Endodermal cell (in vitro differentiated cells): ENCODE results near the gene SSBP3. TPM values are rescaled to one million over a fixed set of nuclear protein-coding genes. Genes with fewer than 3 reads are reported as not detected.

ENCODE experiments used
- DNase-seq: peaks from one replicate; pipeline ENCODE4 v3.0.0-alpha.2; 2017
- H3K27ac ChIP-seq: 2 replicates; pipeline ENCODE4 v1.5.1; 2013; ENCODE audit warnings: mild to moderate bottlenecking, low read depth, low read length, moderate library complexity
- H3K27me3 ChIP-seq: 2 replicates; pipeline ENCODE4 v1.6.1; 2013; ENCODE audit warnings: mild to moderate bottlenecking, low read length, moderate library complexity; ENCODE audit not compliant: insufficient read depth, control insufficient read depth, poor library complexity, severe bottlenecking
- H3K36me3 ChIP-seq: 2 replicates; pipeline ENCODE4 v1.7.0; 2013; ENCODE audit warnings: mild to moderate bottlenecking, low read length, moderate library complexity; ENCODE audit not compliant: control insufficient read depth, insufficient read depth
- H3K4me1 ChIP-seq: one replicate; pipeline ENCODE4 v1.7.0; 2013; ENCODE audit warnings: low read length; ENCODE audit not compliant: control insufficient read depth, insufficient read depth
- H3K4me3 ChIP-seq: 2 replicates; pipeline ENCODE4 v1.5.1; 2013; ENCODE audit warnings: mild to moderate bottlenecking, low read length, moderate library complexity
- H3K9ac ChIP-seq: 2 replicates; pipeline ENCODE4 v1.6.1; 2013; ENCODE audit warnings: mild to moderate bottlenecking, low read length, moderate library complexity; ENCODE audit not compliant: poor library complexity, severe bottlenecking; ENCODE audit errors: extremely low read depth
- H3K9me3 ChIP-seq: 2 replicates; pipeline ENCODE4 v1.6.1; 2013; ENCODE audit warnings: mild to moderate bottlenecking, low read length, moderate library complexity; ENCODE audit not compliant: control insufficient read depth
- H3K27ac Mint-ChIP-seq: 2 replicates; pipeline ENCODE4 v1.8.0; 2020; ENCODE audit warnings: mixed read lengths
- H3K27me3 Mint-ChIP-seq: 2 replicates; pipeline ENCODE4 v1.8.0; 2021; ENCODE audit warnings: mild to moderate bottlenecking, mixed read lengths; ENCODE audit not compliant: insufficient read depth
- H3K36me3 Mint-ChIP-seq: 2 replicates; pipeline ENCODE4 v1.8.0; 2020; ENCODE audit warnings: low read depth, mixed read lengths
- H3K4me1 Mint-ChIP-seq: 2 replicates; pipeline ENCODE4 v1.8.0; 2020; ENCODE audit warnings: mixed read lengths
- H3K4me3 Mint-ChIP-seq: 2 replicates; pipeline ENCODE4 v1.8.0; 2020; ENCODE audit warnings: mild to moderate bottlenecking, moderate library complexity, mixed read lengths
- H3K9me3 Mint-ChIP-seq: 2 replicates; pipeline ENCODE4 v1.8.0; 2020; ENCODE audit warnings: mild to moderate bottlenecking, mixed read lengths
- CTCF ChIP-seq: fragments of 200-600 bp; sonication (generic); conservative IDR thresholded peaks from 2 replicates; pipeline ENCODE4 v1.5.0; 2021; ENCODE audit warnings: antibody characterized with exemption, mild to moderate bottlenecking
- WGBS, 2 experiments: methylation state at CpG; one replicate each; pipeline versions ENCODE4 v1.1.5 to v1.1.7; 2013; ENCODE audit warnings: missing lambda C conversion rate in 2 of 2, mixed read lengths in 1 of 2; ENCODE audit not compliant: insufficient coverage in 1 of 2, insufficient read length in 1 of 2; 5-methylcytosine and 5-hydroxymethylcytosine counted together
- total RNA-seq, 2 donors: library from RNA; stranded (reverse); fragmentation: NEBNext Ultra II Directional in 1 of 2; extraction: Animal tissue kit (Norgen Biotek cat#: 25700) in 1 of 2; gene quantifications; 2 replicates in 1 of 2; 3 replicates in 1 of 2; pipeline ENCODE4 v1.2.1, GENCODE V29; 2021

SSBP3 gene
- total RNA-seq, 2 donors from 2014 or later, result 342 TPM

- TF ChIP-seq CTCF, result no peak
- H3K36me3 Mint-ChIP-seq, result peaks cover 23% of the 10 kb centered on the region
- no peaks in the 10 kb centered on the region for H3K27me3 ChIP-seq
- peaks cover 47% of the 10 kb centered on the region for H3K36me3 ChIP-seq
- H3K4me3 ChIP-seq, result peak overlapping the region; percentile 5
- DNase-seq, result no peak
- peak overlapping the region; percentile 66 for H3K27ac Mint-ChIP-seq
- no peaks in the 10 kb centered on the region for H3K9me3 Mint-ChIP-seq
- peaks cover 51% of the 10 kb centered on the region for H3K4me1 ChIP-seq
- peaks cover 92% of the 10 kb centered on the region for H3K4me1 Mint-ChIP-seq
- peak overlapping the region; percentile 19 for H3K4me3 Mint-ChIP-seq
- no peak overlapping the region for H3K9ac ChIP-seq
- H3K27ac ChIP-seq, result no peak overlapping the region
- WGBS, 2 experiments, result 88 to 90% methylated on average over 6 of the region's 6 CpGs
- no peaks in the 10 kb centered on the region for H3K27me3 Mint-ChIP-seq
- no peaks in the 10 kb centered on the region for H3K9me3 ChIP-seq
Measured at GRCh38 chr1:54297596-54298283, 108.5 kb downstream of the SSBP3 start.

GRCh38 chr1:54296666-54297065 is 109.5 kb downstream of the SSBP3 start:
- no peak for TF ChIP-seq CTCF
- 93% methylated on average over 3 to 5 of the region's 5 CpGs for WGBS, 2 experiments
- no peak overlapping the region for H3K4me3 ChIP-seq
- H3K9ac ChIP-seq, result no peak overlapping the region
- H3K4me3 Mint-ChIP-seq, result no peak overlapping the region
- DNase-seq, result no peak
- no peaks in the 10 kb centered on the region for H3K9me3 ChIP-seq
- peaks cover 49% of the 10 kb centered on the region for H3K36me3 ChIP-seq
- peak overlapping the region; percentile 79 for H3K27ac Mint-ChIP-seq
- H3K9me3 Mint-ChIP-seq, result no peaks in the 10 kb centered on the region
- H3K27ac ChIP-seq, result no peak overlapping the region
- no peaks in the 10 kb centered on the region for H3K27me3 Mint-ChIP-seq
- peaks cover 50% of the 10 kb centered on the region for H3K4me1 ChIP-seq
- peaks cover 91% of the 10 kb centered on the region for H3K4me1 Mint-ChIP-seq
- peaks cover 18% of the 10 kb centered on the region for H3K36me3 Mint-ChIP-seq
- no peaks in the 10 kb centered on the region for H3K27me3 ChIP-seq

- DNase-seq, result no peak
- Mint-ChIP-seq H3K4me1 (peaks cover 90% of the 10 kb centered on the region), H3K36me3 (peaks cover 14% of the 10 kb centered on the region), H3K9me3 (no peaks in the 10 kb centered on the region), H3K4me3 (no peak overlapping the region), H3K27me3 (no peaks in the 10 kb centered on the region), H3K27ac (peak overlapping the region; percentile 48)
- Histone ChIP-seq H3K27ac (no peak overlapping the region), H3K27me3 (no peaks in the 10 kb centered on the region), H3K9me3 (no peaks in the 10 kb centered on the region), H3K4me3 (no peak overlapping the region), H3K36me3 (peaks cover 47% of the 10 kb centered on the region), H3K9ac (no peak overlapping the region), H3K4me1 (peaks cover 37% of the 10 kb centered on the region)
- WGBS, 2 experiments, result 83% methylated on average over 6 of the region's 6 CpGs; no CpG with 5 or more reads in 1 of the 2 experiments
- no peak for TF ChIP-seq CTCF
Measured at GRCh38 chr1:54294887-54295286, 111.3 kb downstream of the SSBP3 start.
